Measurements from ENCODE around the gene DCUN1D3.

DNA sequence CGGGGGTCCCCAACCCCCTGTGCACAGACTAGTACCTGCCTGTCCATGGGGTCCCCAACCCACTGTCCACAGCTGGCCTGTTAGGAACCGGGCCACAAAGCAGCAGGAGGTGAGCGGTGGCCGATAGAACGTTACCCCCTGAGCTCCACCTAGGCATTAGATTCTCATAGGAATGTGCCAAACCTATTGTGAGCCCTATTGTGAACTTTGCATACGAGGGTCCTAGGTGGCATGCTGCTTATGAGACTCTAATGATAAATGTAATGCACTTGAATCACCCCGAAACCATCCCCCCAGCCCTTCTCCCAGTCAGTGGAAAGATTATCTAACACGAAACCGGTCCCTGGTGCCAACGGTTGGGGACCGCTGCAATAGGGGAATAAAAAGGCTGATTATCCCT is 92.3 kb downstream of the DCUN1D3 start:
- TF ChIP-seq CTCF (conservative IDR thresholded peaks at IDR 0.05 in 1 of 2, IDR thresholded peaks at IDR 0.05 in 1 of 2; ENCODE audit: low read depth in 1 of 2, low read length in 2 of 2) (no peak), EZH2 (IDR thresholded peaks at IDR 0.05; ENCODE audit: low read length, missing control alignments) (no peak)

All from fibroblast of lung (primary cell).